ENCODE data around the gene NR1D1. TPM values are rescaled to one million over a fixed set of nuclear protein-coding genes. Genes with fewer than 3 reads are reported as not detected.

The NR1D1 gene
- total RNA-seq, 1 experiment from 2014 or later, result 7.5 TPM

GRCh38 chr17:40105861-40106759 is 5.7 kb upstream of the NR1D1 start:
- Mint-ChIP-seq H3K4me3 (ENCODE audit: unreplicated experiment) (no peak overlapping the region), H3K27me3 (ENCODE audit: insufficient read depth, unreplicated experiment) (no peaks in the 10 kb centered on the region), H3K36me3 (ENCODE audit: insufficient read depth, unreplicated experiment) (no peaks in the 10 kb centered on the region), H3K9me3 (ENCODE audit: unreplicated experiment) (no peaks in the 10 kb centered on the region), H3K4me1 (ENCODE audit: insufficient read depth, unreplicated experiment) (peaks cover 31% of the 10 kb centered on the region), H3K27ac (ENCODE audit: low read depth, unreplicated experiment) (no peak overlapping the region)
- ChIA-PET CTCF (interaction anchor here (0.6 to 0.8 kb wide), 4 partner anchors 14 to 86 kb away, joined by 3 read pairs; no protein-coding TSS in a partner anchor), POLR2A (interaction anchor here (0.9 to 1.5 kb wide), 4 partner anchors 7 to 85 kb away, joined by 3 to 14 read pairs (median 4); partner anchors contain the start of gene CASC3)
- TF ChIP-seq CTCF (IDR thresholded peaks at IDR 0.05; ENCODE audit: unreplicated experiment), result no peak
- BruUV-seq (replicated peaks), result no TSS peak
- DNase-seq (ENCODE audit: unreplicated experiment), result no peak
- intact Hi-C loops (cut with micrococcal nuclease), result no loop called here

- Mint-ChIP-seq H3K27ac (ENCODE audit: low read depth, unreplicated experiment) (no peak overlapping the region), H3K36me3 (ENCODE audit: insufficient read depth, unreplicated experiment) (peaks cover 2% of the 10 kb centered on the region), H3K4me1 (ENCODE audit: insufficient read depth, unreplicated experiment) (peaks cover 29% of the 10 kb centered on the region), H3K27me3 (ENCODE audit: insufficient read depth, unreplicated experiment) (no peaks in the 10 kb centered on the region), H3K4me3 (ENCODE audit: unreplicated experiment) (no peak overlapping the region), H3K9me3 (ENCODE audit: unreplicated experiment) (no peaks in the 10 kb centered on the region)
- no peak for DNase-seq (ENCODE audit: unreplicated experiment)
- ChIA-PET POLR2A (interaction anchor here (0.6 to 7.5 kb wide), 5 partner anchors 8 to 83 kb away, joined by 3 to 340 read pairs (median 3); partner anchors contain the start of gene CASC3), CTCF (interaction anchor here (0.5 kb wide), 1 partner anchor 12 kb away, joined by 3 read pairs; no protein-coding TSS in a partner anchor)
- TF ChIP-seq CTCF (IDR thresholded peaks at IDR 0.05; ENCODE audit: unreplicated experiment), result no peak
- intact Hi-C loops (cut with micrococcal nuclease), result no loop called here
- no TSS peak for BruUV-seq (replicated peaks)
Observed at GRCh38 chr17:40104594-40105486, 4.5 kb upstream of the NR1D1 start.

- DNase-seq (ENCODE audit: unreplicated experiment), result no peak
- H3K9me3 Mint-ChIP-seq (ENCODE audit: unreplicated experiment), result no peaks in the 10 kb centered on the region
- POLR2A ChIA-PET, result interaction anchor here (0.9 to 7.5 kb wide), 3 partner anchors 9 to 88 kb away, joined by 3 to 340 read pairs (median 3); partner anchors contain the start of gene CSF3
- H3K27ac Mint-ChIP-seq (ENCODE audit: low read depth, unreplicated experiment), result no peak overlapping the region
- no peaks in the 10 kb centered on the region for H3K27me3 Mint-ChIP-seq (ENCODE audit: insufficient read depth, unreplicated experiment)
- TF ChIP-seq CTCF (IDR thresholded peaks at IDR 0.05; ENCODE audit: unreplicated experiment), result no peak
- intact Hi-C loops (cut with micrococcal nuclease), result no loop called here
- peaks cover 32% of the 10 kb centered on the region for H3K4me1 Mint-ChIP-seq (ENCODE audit: insufficient read depth, unreplicated experiment)
- no peak overlapping the region for H3K4me3 Mint-ChIP-seq (ENCODE audit: unreplicated experiment)
- CTCF ChIA-PET, result interaction anchor here (0.6 to 8.0 kb wide), 6 partner anchors 8 to 125 kb away, joined by 3 to 86 read pairs (median 4); no protein-coding TSS in a partner anchor
- no TSS peak for BruUV-seq (replicated peaks)
- peaks cover 14% of the 10 kb centered on the region for H3K36me3 Mint-ChIP-seq (ENCODE audit: insufficient read depth, unreplicated experiment)
Observed at GRCh38 chr17:40103688-40104087, 3.3 kb upstream of the NR1D1 start.
